ENCODE results near the gene KRTAP5-10.

The KRTAP5-10 gene

DNA sequence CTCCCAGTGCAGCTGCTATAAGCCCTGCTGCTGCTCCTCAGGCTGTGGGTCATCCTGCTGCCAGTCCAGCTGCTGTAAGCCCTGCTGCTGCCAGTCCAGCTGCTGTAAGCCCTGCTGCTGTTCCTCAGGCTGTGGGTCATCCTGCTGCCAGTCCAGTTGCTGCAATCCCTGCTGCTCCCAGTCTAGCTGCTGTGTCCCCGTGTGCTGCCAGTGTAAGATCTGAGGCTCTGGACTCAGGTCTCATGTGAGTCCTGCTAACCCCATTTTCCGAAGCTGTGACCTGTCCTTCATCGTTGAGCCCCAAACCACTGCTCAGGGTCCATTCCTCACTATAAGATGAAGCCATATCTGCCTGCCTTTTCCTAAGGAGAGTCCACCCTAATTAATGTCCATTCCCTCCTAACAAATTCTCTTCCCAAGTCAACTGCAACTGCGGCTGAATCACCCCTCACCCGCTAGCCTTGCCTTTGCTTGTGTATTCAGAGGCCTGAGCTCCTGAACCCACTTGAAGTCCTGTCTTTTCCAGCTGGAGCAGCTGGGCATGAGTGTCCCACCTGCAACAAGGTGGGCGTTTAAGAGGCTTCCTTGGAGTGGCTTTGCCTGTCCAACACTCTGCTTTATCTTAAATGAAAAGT lies 37.7 kb upstream of the KRTAP5-10 start:
- no peak overlapping the region for H3K4me3 ChIP-seq (replicated peaks; ENCODE audit: insufficient read depth, low read length)
- no peak for DNase-seq (ENCODE audit: low read depth in 1 of 2, low spot score in 1 of 2)
- no peak overlapping the region for H3K27ac ChIP-seq (replicated peaks)
- TF ChIP-seq REST (IDR thresholded peaks at IDR 0.05; ENCODE audit: insufficient replicate concordance, low read depth) (no peak), GABPA (IDR thresholded peaks at IDR 0.05; ENCODE audit: low read depth) (no peak), SPI1 (IDR thresholded peaks at IDR 0.05; ENCODE audit: borderline replicate concordance, low read depth) (no peak), POLR2AphosphoS5 (IDR thresholded peaks at IDR 0.05; ENCODE audit: low read depth) (no peak)
- TF ChIP-seq, protein P1, sequence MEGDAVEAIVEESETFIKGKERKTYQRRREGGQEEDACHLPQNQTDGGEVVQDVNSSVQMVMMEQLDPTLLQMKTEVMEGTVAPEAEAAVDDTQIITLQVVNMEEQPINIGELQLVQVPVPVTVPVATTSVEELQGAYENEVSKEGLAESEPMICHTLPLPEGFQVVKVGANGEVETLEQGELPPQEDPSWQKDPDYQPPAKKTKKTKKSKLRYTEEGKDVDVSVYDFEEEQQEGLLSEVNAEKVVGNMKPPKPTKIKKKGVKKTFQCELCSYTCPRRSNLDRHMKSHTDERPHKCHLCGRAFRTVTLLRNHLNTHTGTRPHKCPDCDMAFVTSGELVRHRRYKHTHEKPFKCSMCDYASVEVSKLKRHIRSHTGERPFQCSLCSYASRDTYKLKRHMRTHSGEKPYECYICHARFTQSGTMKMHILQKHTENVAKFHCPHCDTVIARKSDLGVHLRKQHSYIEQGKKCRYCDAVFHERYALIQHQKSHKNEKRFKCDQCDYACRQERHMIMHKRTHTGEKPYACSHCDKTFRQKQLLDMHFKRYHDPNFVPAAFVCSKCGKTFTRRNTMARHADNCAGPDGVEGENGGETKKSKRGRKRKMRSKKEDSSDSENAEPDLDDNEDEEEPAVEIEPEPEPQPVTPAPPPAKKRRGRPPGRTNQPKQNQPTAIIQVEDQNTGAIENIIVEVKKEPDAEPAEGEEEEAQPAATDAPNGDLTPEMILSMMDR (IDR thresholded peaks at IDR 0.05; ENCODE audit: insufficient read depth, low read length): no peak
- no peaks in the 10 kb centered on the region for H3K27me3 ChIP-seq (ENCODE audit: insufficient read depth, poor library complexity, severe bottlenecking)

- Histone ChIP-seq H3K4me3 (replicated peaks; ENCODE audit: insufficient read depth, low read length) (no peak overlapping the region), H3K27ac (replicated peaks) (no peak overlapping the region), H3K27me3 (ENCODE audit: insufficient read depth, poor library complexity, severe bottlenecking) (no peaks in the 10 kb centered on the region)
- TF ChIP-seq REST (IDR thresholded peaks at IDR 0.05; ENCODE audit: insufficient replicate concordance, low read depth) (no peak), POLR2AphosphoS5 (IDR thresholded peaks at IDR 0.05; ENCODE audit: low read depth) (no peak), GABPA (IDR thresholded peaks at IDR 0.05; ENCODE audit: low read depth) (no peak), SPI1 (IDR thresholded peaks at IDR 0.05; ENCODE audit: borderline replicate concordance, low read depth) (no peak)
- TF ChIP-seq, protein P1 (IDR thresholded peaks at IDR 0.05; ENCODE audit: insufficient read depth, low read length): no peak
- no peak for DNase-seq (ENCODE audit: low read depth in 1 of 2, low spot score in 1 of 2)
Observed at GRCh38 chr11:71530602-71531001, 34.8 kb upstream of the KRTAP5-10 start.

DNA sequence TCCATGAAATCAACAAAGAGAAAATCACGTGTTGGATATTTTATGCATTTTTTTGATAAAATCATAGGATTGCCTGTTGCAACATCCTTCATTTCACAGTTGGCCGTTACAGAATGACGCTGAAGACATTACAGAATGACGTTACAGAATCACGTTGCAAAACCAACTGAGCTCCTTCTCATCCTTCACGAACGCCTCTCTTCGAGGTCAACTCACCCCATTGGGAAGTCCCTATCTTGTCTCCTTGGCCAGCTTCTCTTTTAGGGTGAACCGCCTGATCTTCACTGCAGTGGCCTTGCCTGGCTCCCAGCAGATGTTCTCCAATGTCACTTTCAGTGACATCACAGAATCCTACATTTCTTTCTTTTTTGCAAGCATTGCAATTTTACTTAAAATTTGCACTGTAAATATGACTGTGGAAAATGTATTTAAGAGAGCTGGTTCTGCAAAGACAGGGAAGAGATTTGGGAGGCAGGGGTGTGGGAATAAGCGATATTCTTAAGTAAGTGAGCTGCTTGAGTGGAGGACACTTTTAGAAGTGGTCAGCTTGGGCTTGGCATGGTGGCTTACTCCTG lies 33.2 kb upstream of the KRTAP5-10 start:
- peak in 1 of 2 experiments; percentile 59 for DNase-seq (ENCODE audit: low read depth in 1 of 2, low spot score in 1 of 2)
- no peak for TF ChIP-seq POLR2AphosphoS5 (IDR thresholded peaks at IDR 0.05; ENCODE audit: low read depth)
- TF ChIP-seq, protein P1 (IDR thresholded peaks at IDR 0.05; ENCODE audit: insufficient read depth, low read length): no peak
- TF ChIP-seq GABPA (IDR thresholded peaks at IDR 0.05; ENCODE audit: low read depth): no peak
- TF ChIP-seq REST (IDR thresholded peaks at IDR 0.05; ENCODE audit: insufficient replicate concordance, low read depth): no peak
- no peak for TF ChIP-seq SPI1 (IDR thresholded peaks at IDR 0.05; ENCODE audit: borderline replicate concordance, low read depth)
- Histone ChIP-seq H3K4me3 (replicated peaks; ENCODE audit: insufficient read depth, low read length) (no peak overlapping the region), H3K27ac (replicated peaks) (peak overlapping the region; percentile 40), H3K27me3 (ENCODE audit: insufficient read depth, poor library complexity, severe bottlenecking) (no peaks in the 10 kb centered on the region)
